Left cardiac atrium (tissue), 4 donors: ENCODE results near the gene ROMO1. TPM values are rescaled to one million over a fixed set of nuclear protein-coding genes. Genes with fewer than 3 reads are reported as not detected.
"Not testable (repeated sequence)": the region's sequence is repeated elsewhere in the genome, so short reads cannot be mapped to it uniquely, and the experiment has no call there.

Experiments used
- ATAC-seq, 2 donors: fragments of 200-7000 bp; cut with Tn5 transposase; one replicate each; pipeline ENCODE4 v1.9.1; 2020; ENCODE audit warnings: mild to moderate bottlenecking in 2 of 2, moderate library complexity in 2 of 2
- DNase-seq: peaks from one replicate; pipeline ENCODE4 v3.0.0-alpha.2; 2020
- intact Hi-C, 2 donors: fragments of 100-400 bp; cut with DNase I; formaldehyde crosslinking; loops; one replicate each; pipeline versions ENCODE4 v1.14.1 to v1.15.1; 2022 to 2023
- total RNA-seq, 2 donors: library from RNA; stranded (reverse); fragmentation: NEBNext Ultra II Directional; extraction: Animal tissue kit (Norgen Biotek cat#: 25700); gene quantifications; one replicate each; pipeline ENCODE4 v1.2.1, GENCODE V29; 2021
- donor health status: DM: no; HTN: yes; CAD: no.
- donor health status: DM: no; HTN: yes; CAD: no; lungs with severe emphysema.
- donor health status: DM: yes; HTN: yes; CAD: no.
- donor health status: Dilated cardiomyopathy.

The ROMO1 gene
- total RNA-seq, 2 donors from 2014 or later, result 172 to 184 TPM

- intact Hi-C loops, ATAC-seq, DNase-seq: not testable (repeated sequence)
Measured at GRCh38 chr20:35723275-35723639, 24.1 kb downstream of the ROMO1 start.

DNA sequence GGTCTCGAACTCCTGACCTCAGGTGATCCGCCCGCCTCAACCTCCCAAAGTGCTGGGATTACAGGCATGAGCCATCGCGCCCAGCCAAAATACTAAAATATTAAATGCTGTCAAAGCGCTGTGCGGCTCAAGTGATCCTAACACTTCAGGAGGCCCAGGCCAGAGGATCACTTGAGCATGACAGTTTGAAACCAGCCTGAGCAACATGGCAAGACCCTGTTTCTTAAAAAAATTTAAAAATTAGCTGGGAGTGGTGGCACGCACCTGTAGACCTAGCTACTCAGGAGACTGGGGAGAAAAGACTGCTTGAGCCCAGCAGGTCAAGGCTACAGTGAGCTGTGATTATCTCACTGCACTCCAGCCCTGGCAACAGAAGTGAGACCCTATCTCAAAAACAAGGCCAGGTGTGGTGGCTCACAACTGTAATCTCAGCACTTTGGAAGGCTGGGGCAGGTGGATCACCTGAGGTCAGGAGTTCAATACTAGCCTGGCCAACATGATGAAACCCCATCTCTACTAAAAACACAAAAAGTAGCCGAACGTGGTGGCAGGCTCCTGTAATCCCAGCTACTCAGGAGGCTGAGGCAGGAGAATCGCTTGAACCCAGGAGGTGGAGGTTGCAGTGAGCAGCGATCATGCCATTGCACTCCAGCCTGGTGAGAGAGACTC is 24.6 kb downstream of the ROMO1 start:
- intact Hi-C loops, ATAC-seq, DNase-seq: not testable (repeated sequence)

GRCh38 chr20:35724321-35725230 is 25.4 kb downstream of the ROMO1 start:
- ATAC-seq, result no peak
- no peak for DNase-seq

DNA sequence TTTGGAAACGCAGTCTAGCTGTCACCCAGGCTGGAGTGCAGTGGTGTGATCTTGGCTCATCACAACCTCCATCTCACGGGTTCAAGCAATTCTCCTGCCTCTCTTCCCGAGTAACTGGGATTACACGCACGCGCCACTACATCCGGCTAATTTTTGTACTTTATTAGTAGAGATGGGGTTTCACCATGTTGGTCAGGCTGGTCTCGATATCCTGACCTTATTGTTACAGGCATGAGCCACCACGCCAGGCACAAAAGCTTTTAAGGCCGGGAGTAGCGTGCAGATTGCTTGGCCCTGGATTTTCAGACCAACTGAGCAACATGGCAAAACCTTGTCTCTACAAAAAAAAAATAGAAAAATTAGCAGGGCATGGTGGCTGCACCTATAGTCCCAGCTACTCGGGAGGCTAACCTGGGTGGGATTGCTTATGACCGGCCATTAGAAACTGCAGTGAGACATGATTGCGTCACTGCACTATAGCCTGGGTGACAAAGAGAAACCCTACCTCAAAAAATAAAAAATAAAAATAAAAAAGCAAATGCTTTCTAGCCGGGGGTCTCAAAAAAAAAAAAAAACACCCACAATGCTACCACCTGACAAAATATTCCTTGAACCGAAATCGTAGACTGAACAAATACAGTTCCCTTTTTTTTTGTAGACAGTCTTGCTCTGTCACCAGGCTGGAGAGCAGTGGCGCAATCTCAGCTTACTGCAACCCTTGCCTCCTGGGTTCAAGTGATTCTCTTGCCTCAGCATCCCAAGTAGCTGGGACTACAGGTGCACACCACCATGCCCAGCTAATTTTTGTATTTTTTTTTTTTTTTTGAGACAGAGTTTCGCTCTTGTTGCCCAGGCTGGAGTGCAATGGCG is 27.9 kb downstream of the ROMO1 start:
- intact Hi-C loops, result no loop called here
- ATAC-seq, result no peak
- no peak for DNase-seq

More at GRCh38 chr20:35724321-35725230, 25.4 kb downstream of the ROMO1 start:
- intact Hi-C loops, result no loop called here

- intact Hi-C loops, result no loop called here
- no peak for ATAC-seq
- DNase-seq, result no peak
Measured at GRCh38 chr20:35729283-35729807, 30.1 kb downstream of the ROMO1 start.

DNA sequence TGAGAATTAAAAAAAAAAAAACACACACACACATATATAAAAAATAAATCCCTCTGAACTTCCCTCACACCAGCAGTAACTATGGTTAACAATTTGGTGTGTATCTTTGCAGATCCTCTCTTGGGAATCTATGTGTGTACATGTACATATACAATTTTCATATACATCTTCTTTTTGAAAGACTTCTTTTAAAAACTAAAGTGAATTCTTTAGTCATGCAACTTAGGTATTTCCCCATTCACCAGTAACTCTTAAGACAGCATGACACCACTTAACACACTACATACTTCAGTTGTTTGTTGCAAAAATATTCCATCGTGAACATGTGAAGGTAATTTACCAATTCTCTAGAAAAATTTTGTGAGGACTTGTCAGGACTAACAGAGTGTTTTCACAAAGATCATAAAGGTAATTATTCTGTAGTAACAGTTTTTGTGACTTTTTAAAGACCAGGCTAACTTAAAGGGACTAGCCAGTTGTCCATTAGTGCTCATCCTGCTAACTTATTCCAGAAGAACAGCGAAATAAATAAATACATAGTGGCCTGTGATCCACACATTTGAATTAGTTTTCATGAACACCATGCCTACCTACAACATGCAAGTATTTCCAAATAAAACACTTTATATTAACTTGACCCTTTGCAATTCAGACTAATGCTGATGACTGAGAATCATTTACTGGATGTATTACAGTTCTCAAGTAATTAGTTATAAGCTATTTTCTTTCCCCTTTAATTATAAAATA is 30.8 kb downstream of the ROMO1 start:
- DNase-seq, result no peak
- intact Hi-C loops, result no loop called here
- no peak for ATAC-seq

- intact Hi-C loops, result no loop called here
- no peak for DNase-seq
- no peak for ATAC-seq
Measured at GRCh38 chr20:35730583-35731468, 31.6 kb downstream of the ROMO1 start.

DNA sequence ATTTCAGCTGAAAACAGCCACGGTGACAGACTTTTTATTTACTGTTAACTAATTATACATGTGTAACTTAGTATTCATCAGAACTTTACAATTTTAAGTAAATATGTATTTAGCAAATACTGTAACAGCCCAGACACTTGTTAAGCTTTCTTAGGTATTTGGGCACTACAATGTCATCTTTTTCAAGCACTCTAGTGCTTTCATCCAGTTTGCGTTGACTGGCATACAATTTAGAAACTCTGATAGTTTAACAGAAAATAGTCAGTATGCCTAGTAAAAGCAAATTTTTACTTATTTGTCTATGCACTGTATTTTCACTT is 32.2 kb downstream of the ROMO1 start:
- DNase-seq, result no peak
- no peak for ATAC-seq
- intact Hi-C loops, result no loop called here

DNA sequence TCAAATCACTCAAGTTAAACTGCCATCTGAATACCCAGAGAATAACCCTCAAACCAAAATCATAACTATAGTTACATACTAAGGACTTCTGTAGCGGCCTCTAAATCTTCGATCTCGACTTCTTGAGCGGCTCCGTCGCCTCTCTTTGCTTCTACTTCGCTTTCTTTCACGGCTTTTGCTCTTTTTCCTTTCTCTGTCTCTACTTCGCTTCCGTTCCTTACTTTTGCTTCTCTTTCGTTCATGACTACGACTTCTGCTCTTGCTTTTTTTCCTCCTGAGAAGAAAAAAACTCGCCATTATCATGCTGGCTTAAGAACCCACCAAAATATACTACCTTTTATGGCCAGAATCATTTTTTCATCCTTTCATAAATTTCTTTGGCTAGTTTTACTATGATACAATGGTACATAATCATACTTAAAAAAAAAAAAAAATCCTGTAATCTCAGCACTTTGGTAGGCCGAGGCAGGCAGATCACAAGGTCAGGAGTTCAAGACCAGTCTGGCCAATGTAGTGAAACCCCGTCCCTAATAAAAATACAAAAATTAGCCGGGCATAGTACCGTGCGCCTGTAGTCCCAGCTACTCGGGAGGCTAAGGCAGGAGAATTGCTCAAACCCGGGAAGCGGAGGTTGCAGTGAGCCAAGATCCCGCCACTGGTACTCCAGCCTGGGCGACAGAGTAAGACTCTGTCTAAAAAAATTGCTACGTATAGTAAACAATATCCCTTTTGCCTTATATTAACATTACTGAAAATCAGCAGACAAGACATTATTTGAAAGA is 32.8 kb downstream of the ROMO1 start:
- intact Hi-C loops, result no loop called here
- ATAC-seq (no peak), DNase-seq (no peak)

GRCh38 chr20:35732644-35732982 is 33.4 kb downstream of the ROMO1 start:
- intact Hi-C loops, result no loop called here
- ATAC-seq (no peak), DNase-seq (no peak)

GRCh38 chr20:35734374-35734773 is 35.2 kb downstream of the ROMO1 start:
- intact Hi-C loops, result no loop called here
- DNase-seq (no peak), ATAC-seq (no peak)

- ATAC-seq, result no peak
- no peak for DNase-seq
- intact Hi-C loops, result loop anchor here in 1 of 2 donors (5.0 kb wide), 1 partner anchor 33 kb away; no protein-coding TSS in a partner anchor
Measured at GRCh38 chr20:35734777-35735649, 35.8 kb downstream of the ROMO1 start.

GRCh38 chr20:35735826-35736470 is 36.7 kb downstream of the ROMO1 start:
- no peak for ATAC-seq

GRCh38 chr20:35737865-35738333 is 38.7 kb downstream of the ROMO1 start:
- ATAC-seq (no peak), DNase-seq (no peak)
- intact Hi-C loops, result loop anchor here in 1 of 2 donors (2.0 to 5.0 kb wide), 2 partner anchors 17 to 36 kb away; no protein-coding TSS in a partner anchor

More at GRCh38 chr20:35735826-35736470, 36.7 kb downstream of the ROMO1 start:
- DNase-seq, result no peak
- intact Hi-C loops, result loop anchor here in 1 of 2 donors (2.0 to 5.0 kb wide), 2 partner anchors 15 to 34 kb away; no protein-coding TSS in a partner anchor
